Posterior cingulate gyrus (tissue), 11 donors: ENCODE results near the gene AFP.

ENCODE experiments used
- DNase-seq, 10 donors: peaks; one replicate each; pipeline versions ENCODE4 v3.0.0 to v3.0.0-alpha.2; 2020 to 2021; ENCODE audit warnings: mixed read lengths in 3 of 10
- intact Hi-C: fragments of 100-400 bp; cut with DNase I; formaldehyde crosslinking; loops from one replicate; pipeline ENCODE4 v1.15.1; 2023

The AFP gene

GRCh38 chr4:73454920-73455319 lies 18.9 kb downstream of the AFP start:
- no peak for DNase-seq
- intact Hi-C loops: no loop called here

- DNase-seq: no peak
- intact Hi-C loops: no loop called here
Measured at GRCh38 chr4:73456177-73457022, 20.4 kb downstream of the AFP start.

DNA sequence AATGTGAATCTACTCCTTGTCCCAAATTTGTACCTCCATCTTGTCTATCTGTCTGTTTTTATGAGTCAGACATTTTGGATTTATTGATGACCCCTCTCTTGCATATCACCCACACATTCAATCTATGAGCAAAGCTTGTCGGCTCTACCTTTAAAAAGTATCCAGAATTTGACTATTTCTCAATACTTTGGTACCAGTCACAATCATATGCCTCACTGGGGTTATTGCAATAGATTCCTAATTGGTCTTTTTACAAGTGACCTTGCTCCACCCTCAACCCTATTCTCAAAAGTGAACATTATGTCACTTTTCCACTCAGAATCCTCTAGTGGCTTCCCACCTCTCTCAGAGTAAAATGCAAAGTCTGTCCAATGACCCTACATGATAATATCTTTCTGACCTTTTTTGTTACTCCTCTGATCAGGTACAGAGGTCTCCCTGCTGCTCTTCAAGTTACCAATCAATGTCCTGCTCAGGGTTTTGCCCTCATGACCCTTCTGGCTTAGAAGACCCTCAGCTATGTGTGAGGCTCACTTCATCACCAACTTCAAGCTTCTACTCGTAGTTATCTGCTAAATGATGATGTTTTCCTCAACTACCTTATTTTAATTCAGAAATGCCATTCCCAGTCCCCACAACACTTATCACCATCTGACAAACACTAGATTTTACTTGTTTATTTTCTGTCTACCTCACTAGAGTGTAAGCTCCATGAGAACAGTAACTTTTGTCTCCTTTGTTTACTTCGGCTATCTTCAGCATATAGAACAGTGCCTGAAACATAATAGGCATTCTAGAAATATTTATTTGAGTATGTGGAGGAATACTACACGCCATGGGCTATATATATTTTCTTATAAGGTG lies 22.4 kb downstream of the AFP start:
- no peak for DNase-seq
- intact Hi-C loops: no loop called here

DNA sequence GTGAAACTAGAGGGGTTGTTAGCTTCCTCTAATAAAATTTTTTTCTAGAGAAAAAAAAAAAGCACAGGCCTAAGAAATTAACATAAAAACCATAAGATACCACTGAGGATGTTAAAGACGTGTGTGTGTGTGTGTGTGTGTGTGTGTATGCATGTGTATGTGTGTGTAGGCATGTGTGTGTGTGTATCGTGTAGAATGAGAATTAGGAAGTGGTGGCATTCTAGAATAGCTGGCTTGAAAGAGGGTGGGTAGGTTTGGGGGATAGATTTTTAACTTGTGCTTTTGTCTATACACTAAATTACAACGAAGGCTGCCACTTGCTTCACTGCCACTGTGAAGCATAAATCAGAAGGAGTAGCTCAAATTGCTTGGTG lies 23.0 kb downstream of the AFP start:
- DNase-seq: no peak
- intact Hi-C loops: no loop called here

GRCh38 chr4:73460913-73461522 lies 25.0 kb downstream of the AFP start:
- DNase-seq: no peak
- intact Hi-C loops: no loop called here

DNA sequence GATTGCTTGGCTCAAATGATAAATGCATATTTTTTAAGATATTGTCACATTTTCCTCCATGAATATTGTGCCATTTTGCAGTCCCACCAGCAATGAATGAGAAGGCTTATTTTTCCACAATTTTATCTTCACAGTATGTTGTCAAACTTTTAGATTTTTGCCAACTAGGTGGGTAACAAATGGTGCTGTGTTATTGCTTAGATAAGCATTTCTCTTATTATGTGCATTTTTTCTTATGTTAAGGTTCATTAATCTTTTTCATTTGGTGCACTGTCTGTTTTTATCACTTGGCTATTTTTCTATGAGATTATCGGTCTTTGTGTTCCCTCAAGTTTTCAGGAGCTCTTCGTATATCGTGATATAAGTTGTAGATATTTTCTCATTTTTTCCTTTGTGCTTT lies 32.1 kb downstream of the AFP start:
- intact Hi-C loops: no loop called here
- no peak for DNase-seq

DNA sequence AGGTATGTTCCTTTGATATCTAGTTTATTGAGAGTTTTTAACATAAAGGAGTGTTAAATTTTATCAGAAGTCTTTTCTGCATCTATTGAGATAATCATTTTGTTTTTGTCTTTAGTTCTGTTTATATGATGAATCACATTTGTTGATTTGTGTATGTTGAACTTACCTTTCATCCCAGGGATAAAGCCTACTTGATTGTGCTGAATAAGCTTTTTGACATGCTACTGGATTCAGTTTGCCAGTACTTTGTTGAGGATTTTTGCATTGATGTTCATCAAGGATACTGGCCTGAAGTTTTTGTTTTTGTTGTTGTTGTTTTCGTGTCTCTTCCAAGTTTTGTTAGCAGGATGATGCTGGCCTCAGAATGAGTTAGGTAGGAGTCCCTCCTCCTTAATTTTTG lies 34.7 kb downstream of the AFP start:
- DNase-seq: no peak
- intact Hi-C loops: no loop called here

- DNase-seq: peak in 2 of 10 donors; percentile 52 to 59
- intact Hi-C loops: no loop called here
Measured at GRCh38 chr4:73477176-73477575, 41.2 kb downstream of the AFP start.

- intact Hi-C loops: no loop called here
- no peak for DNase-seq
Measured at GRCh38 chr4:73479323-73479722, 43.3 kb downstream of the AFP start.

- no peak for DNase-seq
- intact Hi-C loops: no loop called here
Measured at GRCh38 chr4:73481358-73481757, 45.3 kb downstream of the AFP start, which contains the start of gene AFM. Gene AFM (plus strand): TSS chr4:73481745. CDS start chr4:73481776, 31 bp downstream.

DNA sequence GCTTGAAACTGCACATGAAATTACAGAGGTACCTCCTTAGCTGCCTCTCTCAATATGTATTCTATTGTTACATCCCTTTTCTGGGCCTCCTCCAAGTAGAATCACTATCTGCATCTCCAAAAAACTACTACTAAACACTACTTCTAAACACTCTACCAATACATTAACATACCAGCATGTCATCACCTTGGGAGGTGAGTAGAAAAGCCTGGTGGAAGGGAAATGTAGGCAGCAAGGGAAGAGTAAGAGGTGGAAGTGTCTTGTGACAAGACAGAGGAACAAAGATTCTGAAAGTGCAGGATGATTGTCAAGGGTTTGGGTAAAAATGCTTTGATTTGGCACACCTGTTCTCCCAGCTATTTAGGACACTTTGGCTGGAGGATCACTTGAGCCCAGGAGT lies 49.1 kb downstream of the AFP start:
- intact Hi-C loops: no loop called here

GRCh38 chr4:73485596-73485995 lies 49.6 kb downstream of the AFP start:
- intact Hi-C loops: no loop called here
- DNase-seq: no peak

More for the DNA sequence above, 49.1 kb downstream of the AFP start:
- no peak for DNase-seq

DNA sequence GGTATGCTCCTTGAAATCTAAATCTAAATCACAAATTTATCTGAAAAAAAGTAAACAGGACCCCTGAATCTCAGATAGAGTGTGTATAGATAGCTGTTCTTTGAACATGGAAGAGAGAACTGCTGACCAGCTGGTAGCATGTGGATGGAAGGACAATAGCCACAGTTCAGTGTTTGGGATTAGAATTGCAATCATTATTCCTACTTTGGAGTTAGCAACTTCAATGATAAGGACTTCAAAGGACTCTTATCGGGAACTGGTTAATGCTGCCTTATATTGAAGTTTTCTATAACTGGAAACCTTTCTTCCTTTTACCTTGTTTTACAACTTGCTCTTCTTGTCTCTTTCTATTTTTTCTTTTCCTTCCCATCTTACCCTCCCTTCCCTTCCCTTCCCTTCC lies 50.5 kb downstream of the AFP start:
- intact Hi-C loops: no loop called here
- no peak for DNase-seq

DNA sequence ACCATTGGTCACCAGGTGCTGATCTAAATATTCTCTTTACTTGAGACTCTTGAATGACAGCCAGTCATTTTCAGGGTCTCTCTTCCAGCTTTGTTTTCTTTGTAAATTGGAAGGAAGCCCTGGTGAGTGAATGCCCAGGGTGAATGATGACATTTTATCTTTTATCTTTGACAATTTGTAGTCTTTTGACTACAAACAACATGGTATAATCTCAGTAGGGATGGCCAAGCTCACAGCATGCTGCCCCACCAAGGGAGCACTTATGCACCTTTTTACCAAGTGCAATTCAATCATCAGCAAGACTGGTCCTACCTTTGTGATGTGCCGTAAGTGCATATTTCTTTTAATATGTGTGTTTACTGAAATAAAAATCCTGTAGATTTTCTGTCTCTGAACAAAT lies 51.2 kb downstream of the AFP start:
- DNase-seq: no peak
- intact Hi-C loops: no loop called here

- intact Hi-C loops: no loop called here
- no peak for DNase-seq
Measured at GRCh38 chr4:73499996-73500765, 64.2 kb downstream of the AFP start.

DNA sequence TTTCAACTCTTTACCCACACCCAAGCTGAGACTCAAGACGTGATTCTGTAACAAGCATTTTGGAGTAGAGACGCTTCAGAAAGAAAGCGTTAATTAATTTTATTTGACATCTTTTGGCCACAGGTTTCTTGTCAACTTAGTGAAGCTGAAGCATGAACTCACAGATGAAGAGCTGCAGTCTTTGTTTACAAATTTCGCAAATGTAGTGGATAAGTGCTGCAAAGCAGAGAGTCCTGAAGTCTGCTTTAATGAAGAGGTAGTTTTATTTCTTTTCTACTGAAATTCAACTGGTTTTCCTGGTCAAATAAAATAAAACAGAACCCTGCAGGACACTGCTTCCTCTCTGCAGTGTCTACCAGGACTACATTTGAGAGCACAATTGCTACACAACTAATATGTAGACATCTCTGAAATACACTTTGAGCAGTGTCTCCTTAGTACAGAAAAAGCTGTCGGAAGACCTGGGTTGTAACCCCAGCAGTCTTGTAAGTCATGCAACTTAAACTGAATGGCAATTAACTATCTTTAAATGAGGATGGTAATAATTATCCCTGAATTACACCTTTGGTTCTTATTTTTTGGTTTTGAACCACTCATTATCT lies 65.7 kb downstream of the AFP start:
- no peak for DNase-seq
- intact Hi-C loops: no loop called here

GRCh38 chr4:73505567-73505966 lies 69.5 kb downstream of the AFP start:
- DNase-seq: no peak
- intact Hi-C loops: no loop called here
